Adrenal gland (tissue), 5 donors: ENCODE data around the gene C16orf89.
"Not testable (repeated sequence)": the region's sequence is repeated elsewhere in the genome, so short reads cannot be mapped to it uniquely, and the experiment has no call there.

ENCODE experiments used
- POLR2A ChIP-seq, 2 donors: fragments of 450-650 bp; IDR thresholded peaks; one replicate each; pipeline ENCODE4 v1.6.1; 2017; ENCODE audit warnings: antibody characterized with exemption in 2 of 2, mild to moderate bottlenecking in 2 of 2, moderate library complexity in 1 of 2
- TF ChIP-seq, protein P1 (sequence below), 6 experiments: fragments of 450-650 bp in 4 of 6; fragments of 200-600 bp in 2 of 6; sonication (generic) in 1 of 6; IDR thresholded peaks; 1 replicate in 5 of 6; 2 replicates in 1 of 6; pipeline versions ENCODE4 v1.5.1 to v1.8.0; 2016 to 2021; ENCODE audit warnings: antibody characterized with exemption in 6 of 6, mild to moderate bottlenecking in 2 of 6, moderate library complexity in 1 of 6
- donor health status: DM: no; HTN: no; CAD: no.

DNA sequence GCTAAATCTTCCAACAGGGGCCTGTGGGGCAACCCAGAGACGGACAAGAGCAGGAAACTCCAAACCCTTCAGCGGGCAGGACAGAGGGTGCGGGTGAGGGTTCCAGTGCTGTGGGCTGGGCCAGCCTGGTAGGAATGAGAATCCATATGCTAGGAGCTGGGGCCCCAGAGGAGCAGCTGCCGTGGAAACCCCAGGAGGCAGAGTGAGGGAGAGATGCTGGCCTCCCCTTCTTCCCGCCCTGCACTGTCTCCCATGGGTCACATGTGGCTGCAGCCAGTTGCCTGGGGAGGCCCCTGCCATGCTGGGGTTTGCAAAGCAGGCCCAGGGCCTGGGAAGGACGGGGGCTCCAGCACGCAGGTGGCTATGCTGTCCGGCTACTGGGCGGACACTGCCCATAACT, 27.3 kb upstream of the C16orf89 start:
- not testable (repeated sequence) for TF ChIP-seq POLR2A (IDR thresholded peaks at IDR 0.05)
- TF ChIP-seq, protein P1, sequence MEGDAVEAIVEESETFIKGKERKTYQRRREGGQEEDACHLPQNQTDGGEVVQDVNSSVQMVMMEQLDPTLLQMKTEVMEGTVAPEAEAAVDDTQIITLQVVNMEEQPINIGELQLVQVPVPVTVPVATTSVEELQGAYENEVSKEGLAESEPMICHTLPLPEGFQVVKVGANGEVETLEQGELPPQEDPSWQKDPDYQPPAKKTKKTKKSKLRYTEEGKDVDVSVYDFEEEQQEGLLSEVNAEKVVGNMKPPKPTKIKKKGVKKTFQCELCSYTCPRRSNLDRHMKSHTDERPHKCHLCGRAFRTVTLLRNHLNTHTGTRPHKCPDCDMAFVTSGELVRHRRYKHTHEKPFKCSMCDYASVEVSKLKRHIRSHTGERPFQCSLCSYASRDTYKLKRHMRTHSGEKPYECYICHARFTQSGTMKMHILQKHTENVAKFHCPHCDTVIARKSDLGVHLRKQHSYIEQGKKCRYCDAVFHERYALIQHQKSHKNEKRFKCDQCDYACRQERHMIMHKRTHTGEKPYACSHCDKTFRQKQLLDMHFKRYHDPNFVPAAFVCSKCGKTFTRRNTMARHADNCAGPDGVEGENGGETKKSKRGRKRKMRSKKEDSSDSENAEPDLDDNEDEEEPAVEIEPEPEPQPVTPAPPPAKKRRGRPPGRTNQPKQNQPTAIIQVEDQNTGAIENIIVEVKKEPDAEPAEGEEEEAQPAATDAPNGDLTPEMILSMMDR (IDR thresholded peaks at IDR 0.05) = not testable (repeated sequence)
